ENCODE measurements around the gene AXDND1. TPM values are rescaled to one million over a fixed set of nuclear protein-coding genes. Genes with fewer than 3 reads are reported as not detected.

Gene AXDND1
- total RNA-seq, 1 donor from 2014 or later: 0.50 TPM

GRCh38 chr1:179587336-179587735, 221.6 kb downstream of the AXDND1 start:
- no peak for DNase-seq (ENCODE audit: low read depth)
- Histone ChIP-seq H3K27me3 (ENCODE audit: control insufficient read depth, insufficient read depth, low read length) (peaks cover 11% of the 10 kb centered on the region), H3K4me3 (ENCODE audit: low read depth, low read length) (no peak overlapping the region), H3K36me3 (ENCODE audit: control insufficient read depth, insufficient read depth, low read length) (no peaks in the 10 kb centered on the region)
- no peak for TF ChIP-seq CTCF (IDR thresholded peaks at IDR 0.05; ENCODE audit: insufficient read depth, low read length, poor library complexity, severe bottlenecking)

- H3K27me3 ChIP-seq (ENCODE audit: control insufficient read depth, insufficient read depth, low read length): peaks cover 15% of the 10 kb centered on the region
- no peak for DNase-seq (ENCODE audit: low read depth)
- H3K36me3 ChIP-seq (ENCODE audit: control insufficient read depth, insufficient read depth, low read length): no peaks in the 10 kb centered on the region
- no peak overlapping the region for H3K4me3 ChIP-seq (ENCODE audit: low read depth, low read length)
- no peak for TF ChIP-seq CTCF (IDR thresholded peaks at IDR 0.05; ENCODE audit: insufficient read depth, low read length, poor library complexity, severe bottlenecking)
These were observed 222.8 kb downstream of the AXDND1 start for GRCh38 chr1:179588425-179589024.

- Histone ChIP-seq H3K36me3 (ENCODE audit: control insufficient read depth, insufficient read depth, low read length) (no peaks in the 10 kb centered on the region), H3K27me3 (ENCODE audit: control insufficient read depth, insufficient read depth, low read length) (peaks cover 16% of the 10 kb centered on the region), H3K4me3 (ENCODE audit: low read depth, low read length) (no peak overlapping the region)
- DNase-seq (ENCODE audit: low read depth): peak; percentile 35
- no peak for TF ChIP-seq CTCF (IDR thresholded peaks at IDR 0.05; ENCODE audit: insufficient read depth, low read length, poor library complexity, severe bottlenecking)
These were observed 223.7 kb downstream of the AXDND1 start for GRCh38 chr1:179589509-179589908.

- Histone ChIP-seq H3K27me3 (ENCODE audit: control insufficient read depth, insufficient read depth, low read length) (peaks cover 16% of the 10 kb centered on the region), H3K36me3 (ENCODE audit: control insufficient read depth, insufficient read depth, low read length) (no peaks in the 10 kb centered on the region), H3K4me3 (ENCODE audit: low read depth, low read length) (no peak overlapping the region)
- no peak for DNase-seq (ENCODE audit: low read depth)
- TF ChIP-seq CTCF (IDR thresholded peaks at IDR 0.05; ENCODE audit: insufficient read depth, low read length, poor library complexity, severe bottlenecking): no peak
These were observed 224.9 kb downstream of the AXDND1 start for GRCh38 chr1:179590671-179591070.

- H3K4me3 ChIP-seq (ENCODE audit: low read depth, low read length): no peak overlapping the region
- peaks cover 16% of the 10 kb centered on the region for H3K27me3 ChIP-seq (ENCODE audit: control insufficient read depth, insufficient read depth, low read length)
- H3K36me3 ChIP-seq (ENCODE audit: control insufficient read depth, insufficient read depth, low read length): no peaks in the 10 kb centered on the region
- no peak for TF ChIP-seq CTCF (IDR thresholded peaks at IDR 0.05; ENCODE audit: insufficient read depth, low read length, poor library complexity, severe bottlenecking)
- DNase-seq (ENCODE audit: low read depth): no peak
These were observed 225.5 kb downstream of the AXDND1 start for GRCh38 chr1:179591253-179591591.
